NCI-H2171 treated with DMSO at 0.1 percent for 48 hours (cell line): ENCODE data around the gene EDEM2.
"Not testable (repeated sequence)": the region's sequence is repeated elsewhere in the genome, so short reads cannot be mapped to it uniquely, and the experiment has no call there.

Source experiments
- DNase-seq: peaks from one replicate; lab custom pipeline; 2025; lab: John Stamatoyannopoulos, UW

Gene EDEM2

DNA sequence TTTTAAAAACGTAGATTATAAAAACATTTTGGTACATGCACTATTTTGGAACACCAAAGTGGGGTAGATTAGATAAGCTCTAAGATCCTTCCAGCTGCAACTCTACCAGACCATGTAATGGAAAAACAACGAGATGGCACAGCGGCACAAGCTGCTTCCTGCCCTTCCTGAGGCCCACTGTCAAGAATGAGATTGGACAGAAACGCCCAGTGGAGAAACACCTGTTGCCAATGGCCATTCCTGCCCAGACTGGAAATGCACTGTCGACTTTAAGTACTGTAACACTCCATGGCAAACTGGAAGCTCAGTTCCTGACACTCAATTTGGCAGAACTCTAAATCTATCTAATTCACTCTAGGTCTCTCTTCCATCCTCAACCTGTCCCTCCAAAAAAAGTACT, 21.4 kb downstream of the EDEM2 start:
- DNase-seq, result no peak

DNA sequence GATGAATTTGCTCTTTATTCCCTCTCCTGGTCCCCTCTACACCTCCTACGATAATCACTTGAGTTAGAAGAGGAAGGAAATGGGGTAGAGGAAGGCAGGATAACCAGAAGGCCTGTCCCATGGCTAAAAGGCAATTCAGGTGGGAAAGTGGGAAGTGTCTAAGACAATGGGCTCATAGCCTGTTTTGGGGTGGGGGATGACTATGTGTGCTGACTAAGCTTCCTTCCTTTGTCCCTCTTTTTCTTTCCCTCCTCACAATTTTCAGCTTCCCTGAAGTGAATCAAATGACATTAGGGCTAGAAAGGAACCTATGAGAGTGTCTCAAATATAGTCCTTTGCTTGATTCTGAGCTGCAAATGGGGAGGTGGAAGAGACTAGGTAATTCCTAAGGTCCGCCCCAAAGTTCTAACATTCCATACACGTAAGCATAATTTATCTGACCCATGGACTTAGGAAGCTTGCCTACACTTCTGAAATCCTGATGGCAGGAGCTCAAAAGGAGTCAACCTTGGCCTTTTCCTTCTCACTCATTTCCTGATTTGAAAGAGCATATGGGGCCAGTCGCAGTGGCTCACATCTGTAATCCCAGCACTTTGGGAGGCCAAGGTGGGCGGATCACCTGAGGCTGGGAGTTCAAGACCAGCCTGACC, 24.3 kb downstream of the EDEM2 start:
- DNase-seq, result no peak

DNA sequence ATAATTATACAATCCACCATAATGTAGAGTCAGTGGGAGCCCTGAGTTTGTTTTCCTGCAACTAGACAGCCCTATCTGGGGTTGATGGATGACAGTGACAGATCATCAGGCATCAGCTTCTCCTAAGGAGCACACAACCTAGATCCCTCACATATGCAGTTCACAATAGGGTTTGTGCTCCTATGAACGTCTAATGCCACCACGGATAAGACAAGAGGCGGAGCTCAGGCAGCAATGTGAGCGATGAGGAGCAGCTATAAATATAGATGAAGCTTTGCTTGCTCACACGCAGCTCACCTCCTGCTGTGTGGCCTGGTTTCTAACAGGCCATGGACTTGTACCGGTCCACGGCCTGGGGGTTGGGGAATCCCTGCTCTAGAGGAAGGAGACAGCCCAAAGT, 25.9 kb downstream of the EDEM2 start:
- no peak for DNase-seq

DNA sequence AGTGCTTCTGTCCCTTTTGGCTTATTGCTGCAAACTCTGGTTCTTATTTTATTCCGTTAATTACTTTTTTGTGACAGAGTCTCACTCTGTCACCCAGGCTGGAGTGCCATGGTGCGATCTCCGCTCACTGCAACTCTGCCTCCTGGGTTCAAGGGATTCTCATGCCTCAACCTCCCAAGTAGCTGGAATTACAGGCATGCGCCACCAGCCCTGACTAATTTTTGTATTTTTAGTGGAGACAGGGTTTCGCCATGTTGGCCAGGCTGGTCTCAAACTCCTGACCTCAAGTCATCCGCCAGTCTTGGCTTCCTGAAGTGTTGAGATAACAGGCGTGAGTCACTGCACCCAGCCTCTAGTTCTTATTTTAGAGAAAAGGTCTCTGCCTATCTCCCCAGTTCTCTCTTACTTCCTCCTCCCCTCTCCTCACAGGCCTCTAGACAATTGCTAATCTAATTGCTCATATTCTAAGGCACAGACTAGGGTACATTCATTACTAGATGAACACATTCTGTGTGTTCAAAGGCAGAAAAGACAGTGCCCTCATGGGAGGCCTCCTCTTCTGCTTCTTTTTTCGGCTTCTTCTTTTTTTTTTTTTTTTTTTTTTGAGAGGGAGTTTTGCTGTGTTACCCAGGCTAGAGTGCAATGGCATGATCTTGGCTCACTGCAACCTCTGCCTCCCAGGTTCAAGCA, 27.0 kb downstream of the EDEM2 start:
- DNase-seq, result no peak

DNA sequence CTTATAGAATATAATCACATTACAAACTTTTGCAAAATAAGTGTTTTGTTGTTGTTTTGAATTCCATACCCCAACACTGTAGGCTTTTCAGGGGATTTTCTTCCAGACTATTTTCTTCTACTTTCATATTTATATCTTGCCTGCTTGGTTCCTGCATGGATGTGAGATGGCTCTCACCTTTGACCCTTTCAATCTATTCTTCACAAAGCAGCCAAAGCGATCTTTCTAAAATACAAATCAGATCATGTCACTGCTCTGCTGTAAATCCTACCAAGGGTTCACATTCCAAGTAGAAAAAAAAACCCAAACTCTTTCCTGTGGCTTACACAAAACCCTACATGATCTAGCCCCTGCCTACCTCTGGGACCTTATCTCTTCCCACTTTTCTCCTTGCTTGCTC, 29.5 kb downstream of the EDEM2 start:
- DNase-seq, result no peak

DNA sequence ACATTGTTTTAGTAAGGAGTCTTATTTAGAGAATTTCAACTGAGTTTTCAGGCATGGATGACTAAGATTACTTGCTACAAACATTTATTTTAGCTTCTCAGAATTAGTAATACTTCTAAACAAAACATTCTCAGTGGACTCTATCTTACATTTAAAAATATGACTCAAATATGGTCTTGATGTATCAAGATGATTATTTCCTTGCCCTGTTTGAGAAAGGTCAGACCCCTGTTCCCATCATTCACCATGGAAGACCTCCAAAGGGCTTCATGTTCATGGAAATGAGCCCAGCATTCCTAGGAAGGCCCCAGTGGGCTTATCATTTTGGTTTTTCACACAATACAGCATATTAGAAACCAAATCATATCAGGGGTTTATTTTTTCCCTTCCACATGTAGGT, 29.9 kb downstream of the EDEM2 start:
- DNase-seq, result no peak

DNA sequence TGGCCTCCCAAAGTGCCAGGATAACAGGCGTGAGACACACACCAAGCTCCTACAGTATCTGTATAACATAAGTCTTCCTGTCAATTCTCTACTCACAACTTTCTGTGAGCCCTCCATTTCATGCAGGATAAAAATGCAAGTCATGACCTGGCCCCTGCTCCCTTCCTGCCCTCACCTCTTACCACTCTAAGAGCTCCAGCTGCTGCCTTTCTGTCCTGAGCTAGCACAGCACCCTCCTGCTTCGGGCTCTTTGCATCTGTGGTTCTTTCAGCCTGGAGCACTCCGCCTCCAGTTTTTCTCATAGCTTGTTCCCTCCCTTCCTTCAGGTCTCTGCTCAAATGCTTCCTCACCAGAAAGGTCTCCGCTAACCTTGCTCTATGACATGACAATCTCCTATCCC, 30.9 kb downstream of the EDEM2 start:
- no peak for DNase-seq

DNA sequence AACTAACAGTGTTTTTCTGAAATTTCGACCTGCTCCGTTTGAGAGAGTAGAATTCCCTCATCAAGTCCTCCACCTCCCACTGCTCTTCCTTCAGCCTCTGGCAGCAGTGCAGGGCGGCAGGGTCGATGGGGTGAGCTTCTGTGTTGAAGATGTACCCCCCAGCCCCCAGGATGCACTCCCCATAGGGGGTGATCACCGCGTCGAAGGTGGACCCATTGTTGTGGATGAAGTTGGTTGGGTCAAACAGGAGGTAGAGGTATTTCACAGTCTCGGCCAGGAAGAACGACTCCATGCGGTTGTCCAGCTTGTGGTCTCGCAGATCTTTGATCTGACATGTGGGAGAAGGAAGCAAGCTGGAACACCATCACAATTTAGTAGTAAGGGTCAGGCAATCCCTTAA, 31.5 kb downstream of the EDEM2 start:
- DNase-seq, result no peak

DNA sequence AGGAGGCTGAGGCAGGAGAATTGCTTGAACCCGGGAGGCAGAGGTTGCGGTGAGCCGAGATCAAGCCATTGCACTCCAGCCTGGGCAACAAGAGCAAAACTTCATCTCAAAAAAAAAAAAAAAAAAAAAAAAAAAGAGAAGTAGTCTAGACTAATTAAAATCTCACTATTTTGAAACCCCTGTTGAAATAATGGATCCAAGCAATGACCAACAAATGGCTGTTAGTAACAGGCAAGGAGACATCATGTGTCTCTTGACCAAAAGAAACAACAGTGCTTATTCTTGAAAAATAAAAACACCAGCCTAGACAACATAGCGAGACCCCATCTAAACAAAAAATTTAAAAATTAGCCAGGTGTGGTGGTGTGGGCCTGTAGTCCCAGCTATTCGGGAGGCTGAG, 34.9 kb downstream of the EDEM2 start:
- DNase-seq, result not testable (repeated sequence)

DNA sequence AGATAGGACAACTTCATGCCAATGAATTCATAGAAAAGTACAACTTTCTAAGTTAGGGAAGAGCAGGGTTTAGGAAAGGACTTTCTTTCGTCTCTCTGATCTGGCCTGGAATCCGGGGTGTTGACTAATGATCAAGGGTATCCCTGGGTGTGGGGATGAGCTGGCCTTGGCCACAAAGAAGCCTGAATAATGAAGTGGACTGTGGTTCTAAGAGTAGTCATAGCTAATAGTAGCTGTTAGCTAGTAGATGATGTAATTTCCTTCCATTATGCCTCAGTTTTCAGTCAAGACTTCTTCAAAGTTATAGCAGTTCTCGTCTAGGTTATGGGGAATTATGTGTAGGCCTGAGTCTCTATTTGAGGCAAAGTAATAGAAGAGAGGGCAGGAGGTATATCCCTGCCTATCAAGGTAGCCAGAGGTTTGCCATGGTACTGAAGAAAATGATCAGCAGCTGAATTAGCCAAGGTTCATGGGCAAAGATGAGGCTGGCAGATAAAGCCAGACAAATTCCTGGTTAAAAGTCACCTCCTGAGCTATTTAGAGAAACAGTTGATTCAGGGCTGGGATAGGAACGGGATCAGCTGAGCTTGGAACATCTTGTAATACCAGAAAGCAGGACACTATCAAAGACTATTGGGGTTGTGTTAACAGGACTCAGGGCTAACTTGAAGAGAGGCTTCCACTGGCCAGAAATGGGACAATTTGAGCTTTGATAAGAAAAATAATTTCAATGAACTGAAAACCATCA, 35.8 kb downstream of the EDEM2 start:
- DNase-seq, result no peak

DNA sequence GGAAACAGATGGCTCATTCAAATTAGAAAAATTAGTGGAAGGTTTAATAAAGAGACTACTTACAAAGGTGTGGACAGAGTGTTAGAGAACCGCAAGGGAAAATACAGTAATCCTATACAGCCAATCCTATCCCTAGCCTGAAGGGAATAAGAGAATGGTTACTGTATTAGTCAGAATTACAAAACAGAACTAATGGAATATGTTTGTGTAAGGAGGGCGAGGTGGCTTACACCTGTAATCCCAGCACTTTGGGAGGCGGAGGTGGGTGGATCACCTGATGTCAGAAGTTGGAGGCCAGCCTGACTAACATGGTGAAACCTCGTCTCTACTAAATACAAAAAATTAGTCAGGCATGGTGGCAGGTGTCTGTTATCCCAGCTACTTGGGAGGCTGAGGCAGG, 38.2 kb downstream of the EDEM2 start:
- no peak for DNase-seq

DNA sequence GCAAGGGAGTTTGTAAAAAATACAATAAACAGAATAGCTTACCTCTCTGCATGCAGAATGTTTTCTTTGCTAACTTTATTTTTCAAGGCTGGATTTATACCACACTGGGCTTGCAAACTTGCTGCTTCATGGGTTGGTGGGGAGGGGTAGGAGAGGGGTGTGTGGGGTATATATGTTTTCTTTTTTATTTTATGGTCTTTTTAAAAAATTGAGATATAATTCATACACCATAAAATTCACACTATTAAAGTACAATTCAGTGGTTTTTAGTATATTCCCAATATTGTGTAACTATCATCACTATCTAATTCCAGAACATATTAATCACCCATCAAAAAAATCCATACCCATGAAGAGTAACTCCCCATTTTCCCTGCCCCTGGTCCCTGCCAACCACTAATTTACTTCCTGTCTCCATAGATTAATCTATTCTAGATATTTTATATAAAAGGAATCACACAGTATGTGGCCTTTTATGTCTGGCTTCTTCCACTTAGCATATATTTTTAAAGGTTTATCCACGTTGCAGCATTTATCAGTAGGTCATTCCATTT, 40.2 kb downstream of the EDEM2 start:
- no peak for DNase-seq

DNA sequence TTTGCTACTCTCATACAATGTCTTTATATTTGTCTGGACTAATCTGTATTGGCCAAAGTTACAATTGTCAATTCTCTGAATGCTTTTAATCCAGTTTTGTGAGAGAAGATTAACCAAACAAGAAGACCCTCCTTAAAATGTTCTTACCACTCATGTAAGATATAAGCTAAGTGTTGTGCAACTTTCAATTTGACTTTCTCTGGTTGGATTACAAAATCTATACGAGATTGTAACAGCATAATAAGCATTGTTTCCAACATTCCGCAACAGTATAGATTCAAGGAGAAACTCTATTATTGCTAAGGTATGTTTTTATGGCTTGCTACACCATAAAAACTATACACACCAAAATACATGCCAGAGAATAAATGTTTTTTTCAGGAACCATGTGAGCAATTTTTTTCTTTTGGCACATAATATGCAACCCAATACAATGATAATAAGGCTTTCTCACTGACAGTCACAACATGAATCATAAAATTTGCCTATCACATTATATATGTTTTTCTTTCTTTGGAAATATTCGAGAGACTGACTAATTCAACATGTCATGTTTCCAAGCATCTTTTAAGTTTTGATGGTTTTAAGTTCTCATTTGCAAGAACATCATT, 42.3 kb downstream of the EDEM2 start:
- DNase-seq, result no peak

DNA sequence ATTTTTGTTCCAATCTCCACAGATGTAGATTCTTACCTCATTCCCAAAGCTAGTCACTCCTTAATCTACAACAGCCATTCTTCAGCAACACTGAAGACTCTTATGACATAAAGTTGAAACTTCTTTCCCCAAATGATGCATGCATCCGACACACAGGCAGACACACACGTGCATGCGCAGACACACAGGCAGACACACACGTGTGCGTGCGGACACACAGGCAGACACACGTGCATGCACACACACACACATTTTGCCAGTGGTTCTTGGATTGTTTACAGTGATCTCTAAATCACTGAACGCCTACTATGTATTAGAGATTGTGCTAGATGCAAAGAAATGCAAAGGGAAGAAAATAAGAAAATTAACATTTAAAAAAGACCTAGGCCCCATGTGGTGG, 45.5 kb downstream of the EDEM2 start:
- no peak for DNase-seq

DNA sequence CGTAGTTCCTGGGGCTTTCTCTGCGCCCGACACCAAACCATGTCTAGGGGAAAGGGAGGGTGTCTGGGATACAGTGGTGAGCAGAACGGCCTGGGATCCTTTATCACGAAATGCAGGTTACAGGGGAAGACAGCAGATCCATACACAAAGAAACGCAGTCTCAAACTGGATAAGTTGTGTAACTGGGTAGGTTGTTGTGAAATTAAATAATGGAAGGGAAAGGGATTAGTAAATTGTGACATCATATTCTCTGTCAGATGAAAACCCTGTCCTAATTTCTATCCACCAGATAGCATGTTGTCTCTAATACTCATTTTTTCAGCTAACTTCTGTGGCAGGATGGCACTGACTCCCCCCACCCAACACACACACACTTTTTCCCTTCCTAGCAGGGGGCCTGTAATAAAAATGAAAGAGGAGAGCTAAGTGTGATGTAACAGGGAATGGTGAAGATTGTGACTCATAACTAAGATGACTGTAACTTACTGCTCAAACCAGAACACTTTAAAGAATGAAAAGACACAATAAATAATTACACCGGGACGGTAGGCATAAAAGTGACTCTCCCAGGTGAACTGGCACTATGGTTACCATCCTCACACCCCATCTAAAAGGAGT, 53.8 kb downstream of the EDEM2 start:
- DNase-seq, result no peak

DNA sequence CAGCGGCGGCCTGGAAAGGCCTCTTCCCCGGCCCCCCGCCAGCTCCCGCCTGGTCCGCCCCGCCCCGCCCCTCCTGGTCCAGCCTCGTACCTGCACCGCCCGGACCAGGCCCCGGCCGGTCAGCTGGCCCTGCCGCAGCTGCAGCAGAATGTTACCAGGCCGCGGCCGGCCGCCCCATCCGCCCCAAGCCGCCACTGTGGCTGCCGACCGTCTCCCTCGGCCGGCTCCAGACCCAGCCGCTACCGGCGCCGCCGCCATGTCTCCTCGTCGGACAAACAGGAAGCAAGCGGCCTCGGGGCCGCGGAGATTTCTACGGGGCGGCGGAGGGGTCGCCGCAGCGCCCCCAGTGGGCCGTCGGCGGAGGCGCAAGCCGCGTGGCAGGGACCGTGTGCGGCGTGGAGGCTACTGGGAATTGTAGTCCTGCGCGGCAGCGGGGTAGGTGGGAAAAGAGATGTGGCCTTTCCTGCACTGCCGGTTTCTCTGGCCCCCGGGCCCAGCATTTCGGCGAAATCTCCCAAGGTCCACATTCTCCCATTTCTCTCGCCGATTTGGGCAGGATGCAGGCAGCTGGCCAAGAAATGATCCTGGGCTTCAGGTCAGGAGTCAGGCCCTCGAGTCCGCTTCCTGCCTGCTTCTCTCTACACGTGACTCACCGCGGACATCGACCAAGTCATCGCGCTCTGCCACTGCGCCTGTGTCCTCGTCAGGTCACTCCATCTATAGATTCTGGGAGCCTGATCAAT, 54.4 kb downstream of the EDEM2 start, which contains the start of gene TRPC4AP:
TRPC4AP (minus strand) TSS at position 284 of the 743 bp plus-strand sequence; CDS start at position 258, 26 bp downstream.
- DNase-seq, result peak; percentile 92

DNA sequence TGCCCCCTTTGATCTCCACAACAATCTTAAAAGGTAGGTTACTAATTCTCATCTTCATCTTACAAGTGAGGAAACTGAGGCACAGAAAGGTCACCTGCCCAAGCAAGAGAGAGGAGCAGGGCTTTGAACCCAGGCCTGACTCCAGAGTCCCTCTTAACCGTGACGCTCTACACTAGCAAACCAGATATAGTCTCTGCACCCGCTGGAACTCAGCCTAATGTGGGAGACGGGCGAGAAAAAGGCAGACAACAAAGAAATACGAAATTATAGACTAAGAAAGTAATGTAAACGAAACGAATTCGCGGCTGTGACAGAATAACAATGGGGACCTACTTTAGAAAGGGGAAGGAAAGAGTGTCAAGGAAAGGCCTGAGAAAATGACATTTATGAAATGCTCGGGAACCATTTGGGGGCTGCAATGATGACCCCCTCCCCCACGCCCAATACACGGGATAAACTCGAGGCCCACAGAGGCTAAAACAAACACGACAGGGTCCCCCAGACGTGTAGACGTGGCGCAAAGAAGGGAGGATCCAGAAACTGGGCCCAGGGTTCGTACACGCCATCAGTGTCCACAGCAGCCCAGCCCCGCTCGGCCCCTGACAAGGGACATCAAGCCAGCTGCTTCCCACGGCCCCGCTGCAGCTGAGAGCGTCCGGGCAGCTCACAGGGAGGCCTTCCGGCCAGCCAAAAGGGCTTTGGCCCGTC, 55.2 kb downstream of the EDEM2 start:
- peak; percentile 28 for DNase-seq

DNA sequence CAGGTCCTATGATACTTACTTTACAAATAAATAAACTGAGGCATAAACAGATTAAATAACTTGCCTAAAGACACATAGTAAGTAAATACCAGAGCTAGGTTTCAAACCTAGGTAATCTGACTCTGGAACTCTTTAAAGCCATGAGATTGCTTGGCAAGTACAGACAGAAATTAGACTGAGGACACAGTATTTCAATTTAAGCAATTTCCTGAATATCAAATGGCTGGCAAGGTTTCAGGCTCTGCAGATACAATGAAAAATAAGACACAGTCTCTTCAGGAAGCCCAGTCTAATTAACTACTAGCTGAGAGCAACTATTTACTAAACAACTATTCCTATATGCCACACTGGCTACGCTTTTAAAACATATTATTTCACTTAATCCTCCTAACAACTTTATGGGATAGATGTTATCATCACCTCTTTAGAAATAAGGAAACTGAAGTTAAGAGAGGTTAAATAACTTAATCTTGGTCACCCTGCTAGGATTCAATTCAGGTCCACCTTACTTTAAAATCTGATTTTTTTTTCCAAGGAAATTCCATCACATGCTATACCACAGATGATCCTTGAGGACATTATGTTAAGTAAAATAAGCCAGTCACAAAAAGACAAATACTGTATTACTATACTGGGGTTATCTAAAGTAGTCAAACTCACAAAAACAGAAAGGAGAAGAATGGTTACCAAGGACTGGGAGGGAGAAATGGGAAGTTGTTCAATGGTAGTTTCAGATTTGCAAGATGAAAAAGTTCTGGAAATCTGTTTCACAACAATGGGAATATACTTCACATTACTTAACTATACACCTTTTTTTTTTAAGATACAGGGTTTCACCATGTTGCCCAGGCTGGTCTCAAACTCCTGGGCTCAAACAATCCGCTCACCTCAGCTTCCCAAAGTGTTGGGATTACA, 58.6 kb downstream of the EDEM2 start:
- no peak for DNase-seq

DNA sequence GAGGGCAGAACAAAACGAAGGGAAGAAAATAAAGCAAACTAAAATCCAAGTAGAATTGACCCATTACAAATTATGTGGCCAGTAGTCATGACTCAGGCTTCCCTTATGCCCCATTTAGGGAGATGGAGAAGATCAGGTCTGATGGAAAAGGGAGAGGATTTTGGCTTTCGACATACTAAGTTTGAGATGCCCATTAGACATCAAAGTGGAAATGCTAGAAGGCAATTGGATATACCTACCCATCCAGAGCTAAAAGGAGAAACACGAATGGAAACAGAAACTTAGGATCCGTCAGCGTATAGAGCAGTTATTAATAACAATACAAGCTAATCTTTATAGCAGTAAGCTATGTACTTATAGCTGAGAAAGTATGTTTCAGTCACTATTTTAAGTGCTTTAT, 59.3 kb downstream of the EDEM2 start:
- no peak for DNase-seq

DNA sequence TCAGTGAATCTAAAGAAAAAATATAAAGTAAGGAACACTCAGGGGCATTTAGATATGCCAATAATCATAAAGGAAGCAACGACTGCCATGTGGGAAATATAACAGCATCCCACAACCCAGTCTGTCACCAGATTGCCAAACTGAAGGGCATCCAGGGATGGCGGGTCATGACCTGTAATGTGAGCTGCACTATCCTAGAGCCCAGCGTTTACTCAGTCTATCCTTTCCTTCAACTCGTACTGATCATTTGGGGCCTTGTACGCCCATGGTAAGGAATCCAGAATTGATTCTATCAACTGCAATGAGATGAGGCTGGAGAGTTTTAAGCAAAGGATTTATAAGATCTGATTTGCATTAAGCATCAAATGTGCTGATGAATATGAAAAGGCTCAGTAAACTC, 59.8 kb downstream of the EDEM2 start:
- peak; percentile 29 for DNase-seq
